Keratinocyte (primary cell): Measurements from ENCODE around the gene FUT4. TPM values are rescaled to one million over a fixed set of nuclear protein-coding genes. Genes with fewer than 3 reads are reported as not detected.

Experiments used
- DNase-seq: peaks from one replicate; pipeline ENCODE4 v3.0.0-alpha.2; 2011; ENCODE audit warnings: low read depth, missing footprints, low spot score
- FAIRE-seq: peaks from 2 replicates; lab custom pipeline; 2011; peaks lifted over from hg19 to GRCh38; lab: Jason Lieb, UNC
- H2AFZ ChIP-seq: 2 replicates; pipeline ENCODE4 v1.6.0; 2012; ENCODE audit warnings: low read length, control low read depth, inconsistent platforms; ENCODE audit not compliant: control insufficient read depth
- H3K27ac ChIP-seq: 2 replicates; pipeline ENCODE4 v1.5.1; 2011; ENCODE audit warnings: low read length; ENCODE audit not compliant: control insufficient read depth, insufficient read depth
- H3K27me3 ChIP-seq: 3 replicates; pipeline ENCODE4 v1.6.0; 2011; ENCODE audit warnings: low read length; ENCODE audit not compliant: control insufficient read depth, insufficient read depth; ENCODE audit errors: extremely low read depth
- H3K36me3 ChIP-seq, 2 experiments: 2 replicates in 1 of 2; 3 replicates in 1 of 2; pipeline ENCODE4 v1.5.1; 2011; ENCODE audit warnings: low read length in 2 of 2, mild to moderate bottlenecking in 1 of 2; ENCODE audit not compliant: control insufficient read depth in 2 of 2, insufficient read depth in 2 of 2; ENCODE audit errors: extremely low read depth in 1 of 2
- H3K4me1 ChIP-seq: 3 replicates; pipeline ENCODE4 v1.5.1; 2011; ENCODE audit warnings: low read length; ENCODE audit not compliant: control insufficient read depth, insufficient read depth; ENCODE audit errors: extremely low read depth
- H3K4me2 ChIP-seq: 3 replicates; pipeline ENCODE4 v1.6.0; 2011; ENCODE audit warnings: low read depth, low read length; ENCODE audit not compliant: control insufficient read depth, insufficient read depth; ENCODE audit errors: extremely low read depth
- H3K4me3 ChIP-seq, 3 experiments: fragments of 200-600 bp in 1 of 3; sonication (generic) in 1 of 3; 2 replicates in 2 of 3; 3 replicates in 1 of 3; pipeline ENCODE4 v1.5.1; 2011 to 2016; ENCODE audit warnings: low read length in 3 of 3, mild to moderate bottlenecking in 3 of 3, control low read depth in 2 of 3, inconsistent platforms in 1 of 3, low read depth in 1 of 3, mixed read lengths in 1 of 3, mixed run types in 1 of 3, moderate library complexity in 1 of 3; ENCODE audit not compliant: control insufficient read depth in 2 of 3, insufficient read depth in 2 of 3; ENCODE audit errors: extremely low read depth in 1 of 3
- H3K79me2 ChIP-seq: 2 replicates; pipeline ENCODE4 v1.6.0; 2012; ENCODE audit warnings: low read length; ENCODE audit not compliant: control insufficient read depth, insufficient read depth
- H3K9ac ChIP-seq: 3 replicates; pipeline ENCODE4 v1.6.0; 2011; ENCODE audit warnings: low read length; ENCODE audit not compliant: control insufficient read depth, insufficient read depth; ENCODE audit errors: extremely low read depth
- H3K9me1 ChIP-seq: 3 replicates; pipeline ENCODE4 v1.6.0; 2011; ENCODE audit warnings: low read length; ENCODE audit not compliant: control insufficient read depth, insufficient read depth; ENCODE audit errors: extremely low read depth
- H3K9me3 ChIP-seq: 2 replicates; pipeline ENCODE4 v1.5.1; 2012; ENCODE audit warnings: low read depth, low read length; ENCODE audit not compliant: control insufficient read depth
- H4K20me1 ChIP-seq: 3 replicates; pipeline ENCODE4 v1.6.0; 2011; ENCODE audit warnings: low read length; ENCODE audit not compliant: control insufficient read depth, insufficient read depth; ENCODE audit errors: extremely low read depth
- CTCF ChIP-seq, 3 experiments: IDR thresholded peaks in 1 of 3; conservative IDR thresholded peaks in 1 of 3; optimal IDR thresholded peaks in 1 of 3; 2 replicates in 2 of 3; 3 replicates in 1 of 3; pipeline versions ENCODE3 to v1.5.1; 2011; ENCODE audit warnings: low read length in 3 of 3, mild to moderate bottlenecking in 3 of 3, moderate library complexity in 2 of 3, control low read depth in 1 of 3, inconsistent platforms in 1 of 3; ENCODE audit not compliant: insufficient read depth in 2 of 3; ENCODE audit errors: extremely low read depth in 1 of 3
- EZH2 ChIP-seq: IDR thresholded peaks from one replicate; pipeline ENCODE4 v1.6.1; 2012; ENCODE audit warnings: inconsistent platforms, mild to moderate bottlenecking, low read length, moderate library complexity
- dilution Hi-C: fragments of 300-500 bp; cut with MboI; formaldehyde crosslinking; loops from one replicate; pipeline ENCODE4 v1.7.0; 2020; ENCODE audit warnings: low sequenced_read_pairs; ENCODE audit not compliant: extremely low pct_ligation_motif_present
- polyA plus RNA-seq, 5 experiments: library from polyadenylated mRNA; depleted of rRNA in 3 of 5; stranded (reverse) in 3 of 5; stranded (forward) in 1 of 5; unstranded in 1 of 5; fragments of >200 nt; gene quantifications; 1 replicate in 1 of 5; 2 replicates in 3 of 5; 3 replicates in 1 of 5; pipeline versions ENCODE4 v1.2.1 to v1.2.3, GENCODE V29; 2011 to 2012; ENCODE audit warnings: missing spikeins in 2 of 5, low read depth in 1 of 5, low replicate concordance in 1 of 5

The FUT4 gene
- polyA plus RNA-seq, 1 donor (not counting 4 experiments of a cell fraction or from before 2014, with no cell fraction given): 0.39 TPM

GRCh38 chr11:94546886-94547285, 3.2 kb downstream of the FUT4 start:
- Histone ChIP-seq H2AFZ (no peak overlapping the region), H3K4me1 (peaks cover 16% of the 10 kb centered on the region), H3K36me3 (no peaks in the 10 kb centered on the region), H3K4me2 (peak overlapping the region; percentile 58), H3K9me3 (no peaks in the 10 kb centered on the region), H3K9ac (no peak overlapping the region), H3K4me3 (no peak overlapping the region), H3K27me3 (peaks cover 15% of the 10 kb centered on the region), H3K27ac (no peak overlapping the region), H3K9me1 (peaks cover 2% of the 10 kb centered on the region), H4K20me1 (no peaks in the 10 kb centered on the region), H3K79me2 (no peaks in the 10 kb centered on the region)
- TF ChIP-seq CTCF (optimal IDR thresholded peaks at IDR 0.05 in 1 of 3, IDR thresholded peaks at IDR 0.05 in 1 of 3, conservative IDR thresholded peaks at IDR 0.05 in 1 of 3; ENCODE audit: extremely low read depth in 1 of 3, insufficient read depth in 2 of 3, low read length in 3 of 3): no peak
- TF ChIP-seq EZH2: no peak
- FAIRE-seq (peak; percentile 62), DNase-seq (no peak)
- dilution Hi-C loops: no loop called here

GRCh38 chr11:94549146-94549545, 5.4 kb downstream of the FUT4 start:
- Histone ChIP-seq H2AFZ (no peak overlapping the region), H3K9ac (no peak overlapping the region), H4K20me1 (no peaks in the 10 kb centered on the region), H3K79me2 (no peaks in the 10 kb centered on the region), H3K9me3 (no peaks in the 10 kb centered on the region), H3K4me1 (peaks cover 14% of the 10 kb centered on the region), H3K9me1 (peaks cover 2% of the 10 kb centered on the region), H3K27ac (no peak overlapping the region), H3K4me2 (no peak overlapping the region), H3K27me3 (peaks cover 15% of the 10 kb centered on the region), H3K36me3 (no peaks in the 10 kb centered on the region), H3K4me3 (no peak overlapping the region)
- DNase-seq: no peak
- TF ChIP-seq CTCF (optimal IDR thresholded peaks at IDR 0.05 in 1 of 3, IDR thresholded peaks at IDR 0.05 in 1 of 3, conservative IDR thresholded peaks at IDR 0.05 in 1 of 3; ENCODE audit: extremely low read depth in 1 of 3, insufficient read depth in 2 of 3, low read length in 3 of 3) (no peak), EZH2 (no peak)
- dilution Hi-C loops: no loop called here
- no peak for FAIRE-seq
